Endothelial cell of umbilical vein (primary cell): ENCODE results near the gene RPP38. TPM values are rescaled to one million over a fixed set of nuclear protein-coding genes. Genes with fewer than 3 reads are reported as not detected.

Experiments
- BruUV-seq: library from RNA; stranded (reverse); fragments of 400-500 nt; replicated peaks from 2 replicates; lab custom pipeline; 2021; lab: Mats Ljungman, UMichigan
- CTCF ChIA-PET: fragments of 300-600, 350-600 bp; sonication (Branson Sonifier 250); formaldehyde crosslinking; loops from one replicate; lab custom pipeline; 2021; ENCODE audit warnings: antibody characterized with exemption, inconsistent platforms; lab: Charles Lee
- POLR2A ChIA-PET: fragments of 300-600, 350-600 bp; sonication (Branson Sonifier 250); formaldehyde crosslinking; loops from one replicate; lab custom pipeline; 2021; ENCODE audit warnings: antibody characterized with exemption, inconsistent platforms; lab: Charles Lee
- DNase-seq: peaks from one replicate; pipeline ENCODE4 v3.0.0-alpha.2; 2011; ENCODE audit warnings: low read depth, low spot score
- FAIRE-seq: peaks from 2 replicates; lab custom pipeline; 2011; peaks lifted over from hg19 to GRCh38; lab: Jason Lieb, UNC
- H2AFZ ChIP-seq: 2 replicates; pipeline ENCODE4 v1.6.0; 2012; ENCODE audit warnings: low read depth, low read length, control low read depth, inconsistent platforms
- H3K27ac ChIP-seq: 2 replicates; pipeline ENCODE4 v1.5.1; 2011; ENCODE audit warnings: low read depth, mild to moderate bottlenecking, control low read depth, low read length, moderate library complexity; ENCODE audit not compliant: insufficient read depth
- H3K27me3 ChIP-seq, 2 experiments: 2 replicates each; pipeline versions ENCODE4 v1.6.0 to v1.6.1; 2011; ENCODE audit warnings: low read length in 2 of 2, mixed read lengths in 1 of 2; ENCODE audit not compliant: control insufficient read depth in 2 of 2, insufficient read depth in 2 of 2
- H3K36me3 ChIP-seq, 2 experiments: 2 replicates in 1 of 2; 3 replicates in 1 of 2; pipeline ENCODE4 v1.5.1; 2011; ENCODE audit warnings: low read length in 2 of 2, mild to moderate bottlenecking in 1 of 2, moderate library complexity in 1 of 2; ENCODE audit not compliant: control insufficient read depth in 2 of 2, insufficient read depth in 2 of 2; ENCODE audit errors: extremely low read depth in 1 of 2
- H3K4me1 ChIP-seq: 3 replicates; pipeline ENCODE4 v1.5.1; 2011; ENCODE audit warnings: mild to moderate bottlenecking, low read length; ENCODE audit not compliant: control insufficient read depth, insufficient read depth; ENCODE audit errors: extremely low read depth
- H3K4me2 ChIP-seq: 2 replicates; pipeline ENCODE4 v1.6.1; 2011; ENCODE audit warnings: low read length, control low read depth, mixed read lengths; ENCODE audit not compliant: insufficient read depth
- H3K4me3 ChIP-seq, 3 experiments: fragments of 200-600 bp in 1 of 3; sonication (generic), shearing (Covaris generic) in 1 of 3; replicated peaks in 1 of 3; 2 replicates each; pipeline ENCODE4 v1.5.1; 2011 to 2016; ENCODE audit warnings: control low read depth in 3 of 3, low read length in 3 of 3, mild to moderate bottlenecking in 2 of 3, inconsistent platforms in 1 of 3, low read depth in 1 of 3, moderate library complexity in 1 of 3; ENCODE audit not compliant: insufficient read depth in 1 of 3
- H3K79me2 ChIP-seq: 2 replicates; pipeline ENCODE4 v1.6.0; 2012; ENCODE audit warnings: low read length, inconsistent platforms; ENCODE audit not compliant: control insufficient read depth, insufficient read depth
- H3K9ac ChIP-seq: replicated peaks from 2 replicates; pipeline ENCODE3; 2011; ENCODE audit warnings: low read length, control low read depth; ENCODE audit not compliant: insufficient read depth; ENCODE audit errors: extremely low read depth
- H3K9me1 ChIP-seq: replicated peaks from 3 replicates; pipeline ENCODE4 v1.6.0; 2011; ENCODE audit warnings: mild to moderate bottlenecking, low read length; ENCODE audit not compliant: control insufficient read depth, insufficient read depth; ENCODE audit errors: extremely low read depth
- H3K9me3 ChIP-seq: replicated peaks from 2 replicates; pipeline ENCODE4 v1.5.1; 2012; ENCODE audit warnings: low read length, inconsistent platforms; ENCODE audit not compliant: control insufficient read depth, insufficient read depth
- H4K20me1 ChIP-seq: replicated peaks from 2 replicates; pipeline ENCODE3; 2011; ENCODE audit warnings: mild to moderate bottlenecking, low read length; ENCODE audit not compliant: control insufficient read depth, insufficient read depth; ENCODE audit errors: extremely low read depth
- CTCF ChIP-seq, 2 donors: IDR thresholded peaks; 1 replicate in 1 of 2; 2 replicates in 1 of 2; pipeline ENCODE4 v1.5.1; 2011; ENCODE audit warnings: low read length in 2 of 2, mild to moderate bottlenecking in 2 of 2, moderate library complexity in 2 of 2, control low read depth in 1 of 2, inconsistent platforms in 1 of 2, low read depth in 1 of 2; ENCODE audit not compliant: insufficient read depth in 1 of 2; ENCODE audit errors: extremely low read depth in 1 of 2
- EZH2 ChIP-seq: IDR thresholded peaks from 2 replicates; pipeline ENCODE4 v1.6.1; 2012; ENCODE audit warnings: borderline replicate concordance, low read depth, mild to moderate bottlenecking, moderate library complexity, low read length, inconsistent platforms; ENCODE audit not compliant: severe bottlenecking
- dilution Hi-C: fragments of 300-500 bp; cut with MboI; formaldehyde crosslinking; loops from one replicate; pipeline ENCODE4 v1.15.0; 2019; ENCODE audit warnings: low sequenced_read_pairs; ENCODE audit not compliant: extremely low pct_ligation_motif_present
- intact Hi-C: fragments of 100-400 bp; cut with micrococcal nuclease; formaldehyde crosslinking; loops from one replicate; pipeline ENCODE4 v1.10.0; 2022
- polyA plus RNA-seq, 4 experiments: library from polyadenylated mRNA; depleted of rRNA in 3 of 4; stranded (reverse) in 3 of 4; unstranded in 1 of 4; fragments of >200 nt; gene quantifications; 2 replicates each; pipeline versions ENCODE4 v1.2.1 to v1.2.3, GENCODE V29; 2011 to 2012; ENCODE audit warnings: missing spikeins in 1 of 4
- total RNA-seq: library from RNA; stranded (reverse); gene quantifications from 2 replicates; pipeline ENCODE4 v1.2.3, GENCODE V29; 2021

The RPP38 gene
- total and polyA plus RNA-seq, 2 donors (not counting 3 experiments of a cell fraction or from before 2014, with no cell fraction given) = 9.0 to 10.6 TPM

- Histone ChIP-seq H3K36me3 (no peaks in the 10 kb centered on the region), H3K4me2 (peak overlapping the region; percentile 71), H4K20me1 (no peaks in the 10 kb centered on the region), H2AFZ (peak overlapping the region; percentile 66), H3K9ac (peak overlapping the region; percentile 22), H3K4me3 (peak overlapping the region; percentile 14 to 57 (median 29)), H3K27ac (peak overlapping the region; percentile 22), H3K4me1 (peaks cover 12% of the 10 kb centered on the region), H3K9me3 (no peaks in the 10 kb centered on the region), H3K79me2 (no peaks in the 10 kb centered on the region), H3K9me1 (no peaks in the 10 kb centered on the region), H3K27me3 (no peaks in the 10 kb centered on the region)
- peak in 1 of 2 donors; percentile 3 for TF ChIP-seq CTCF (IDR thresholded peaks at IDR 0.05; ENCODE audit: extremely low read depth in 1 of 2, insufficient read depth in 1 of 2, low read depth in 1 of 2, low read length in 2 of 2)
- no peak for TF ChIP-seq EZH2
- TSS peak; percentile 37 for BruUV-seq
- POLR2A ChIA-PET = interaction anchor here (0.5 kb wide), 1 partner anchor 1680 kb away, joined by 3 read pairs; no protein-coding TSS in a partner anchor
- DNase-seq (no peak), FAIRE-seq (no peak)
- intact Hi-C loops (loop anchor here (1.0 to 10.0 kb wide), 3 partner anchors 125 to 589 kb away; partner anchors contain the start of genes MEIG1 and SUV39H2), dilution Hi-C loops (no loop called here)
- CTCF ChIA-PET = interaction anchor here (1.0 to 4.1 kb wide), 4 partner anchors 11 to 287 kb away, joined by 3 to 10 read pairs (median 3); partner anchors contain the start of genes DCLRE1C and FAM171A1
Measured at GRCh38 chr10:15083674-15084501, 13.3 kb upstream of the RPP38 start.
